HCT116 (cell line): ENCODE data around the gene WDR70. TPM values are rescaled to one million over a fixed set of nuclear protein-coding genes. Genes with fewer than 3 reads are reported as not detected.

Experiments used
- ATAC-seq: fragments of 200-7000 bp; cut with Tn5 transposase; 2 replicates; pipeline ENCODE4 v1.9.1; 2020; ENCODE audit warnings: mild to moderate bottlenecking, moderate library complexity
- BruUV-seq: library from RNA; stranded (reverse); fragments of 400-500 nt; replicated peaks from 2 replicates; lab custom pipeline; 2021; lab: Mats Ljungman, UMichigan
- CTCF ChIA-PET: fragments of 300-600 bp; sonication (Branson Sonifier 250); formaldehyde crosslinking; loops from one replicate; lab custom pipeline; 2021; ENCODE audit warnings: antibody characterized with exemption; lab: Charles Lee
- POLR2A ChIA-PET: fragments of 300-600, 350-600 bp; sonication (Branson Sonifier 250); formaldehyde crosslinking; loops from one replicate; lab custom pipeline; 2021; ENCODE audit warnings: antibody characterized with exemption; lab: Charles Lee
- RAD21 ChIA-PET, 2 experiments: fragments of 300-600 bp; sonication (Branson Sonifier 250); formaldehyde crosslinking; loops; one replicate each; lab custom pipeline; 2023; ENCODE audit warnings: low total read pairs in 2 of 2; ENCODE audit not compliant: uncharacterized antibody in 2 of 2, unreplicated experiment in 2 of 2, low non-redundant PET in 1 of 2; lab: Charles Lee
- DNase-seq: peaks from one replicate; pipeline ENCODE4 v3.0.0-alpha.2; 2010; ENCODE audit warnings: low read depth, low spot score
- H2AFZ ChIP-seq: fragments of 200-600 bp; shearing (Covaris generic), sonication (generic); 2 replicates; pipeline ENCODE4 v1.6.1; 2017; ENCODE audit warnings: low read depth, mixed run types, mixed read lengths, antibody characterized with exemption, low read length; ENCODE audit not compliant: poor library complexity, severe bottlenecking
- H3K27ac ChIP-seq: 2 replicates; pipeline ENCODE4 v1.5.1; 2012; ENCODE audit warnings: low read depth, low read length
- H3K27me3 ChIP-seq: fragments of 200-600 bp; sonication (generic); 2 replicates; pipeline ENCODE4 v1.6.1; 2016; ENCODE audit warnings: mixed run types, low read length, mixed read lengths; ENCODE audit not compliant: insufficient read depth
- H3K36me3 ChIP-seq, 2 experiments: fragments of 200-500 bp in 1 of 2; fragments of 200-600 bp in 1 of 2; sonication (Bioruptor generic) in 1 of 2; sonication (generic) in 1 of 2; 2 replicates each; pipeline versions ENCODE4 v1.5.1 to v1.6.1; 2014 to 2016; ENCODE audit warnings: low read length in 2 of 2, inconsistent platforms in 1 of 2, mixed read lengths in 1 of 2, mixed run types in 1 of 2; ENCODE audit not compliant: insufficient read depth in 2 of 2, control insufficient read depth in 1 of 2
- H3K4me1 ChIP-seq, 2 experiments: fragments of 200-600 bp in 1 of 2; sonication (generic) in 1 of 2; 2 replicates each; pipeline versions ENCODE4 v1.5.1 to v1.6.1; 2012 to 2017; ENCODE audit warnings: low read length in 2 of 2, inconsistent platforms in 1 of 2, mild to moderate bottlenecking in 1 of 2, mixed read lengths in 1 of 2, mixed run types in 1 of 2, moderate library complexity in 1 of 2; ENCODE audit not compliant: insufficient read depth in 2 of 2, control insufficient read depth in 1 of 2
- H3K4me2 ChIP-seq: fragments of 200-600 bp; sonication (generic); 2 replicates; pipeline ENCODE4 v1.6.1; 2017; ENCODE audit warnings: mixed run types, low read length, mixed read lengths
- H3K4me3 ChIP-seq, 2 experiments: fragments of 200-600 bp in 1 of 2; sonication (generic) in 1 of 2; replicated peaks in 1 of 2; 2 replicates each; pipeline ENCODE4 v1.5.1; 2011 to 2016; ENCODE audit warnings: low read length in 2 of 2, control low read depth in 1 of 2, low read depth in 1 of 2, mild to moderate bottlenecking in 1 of 2, mixed read lengths in 1 of 2, mixed run types in 1 of 2
- H3K79me2 ChIP-seq: fragments of 200-600 bp; sonication (generic); 2 replicates; pipeline ENCODE4 v1.6.1; 2017; ENCODE audit warnings: mild to moderate bottlenecking, mixed run types, low read length, moderate library complexity, mixed read lengths; ENCODE audit not compliant: insufficient read depth
- H3K9ac ChIP-seq: fragments of 200-600 bp; sonication (generic); 2 replicates; pipeline ENCODE4 v1.6.1; 2016; ENCODE audit warnings: low read length, mixed read lengths
- H3K9me2 ChIP-seq: fragments of 200-600 bp; sonication (generic), shearing (Covaris generic); 2 replicates; pipeline ENCODE4 v1.6.1; 2017; ENCODE audit warnings: mixed run types, mild to moderate bottlenecking, moderate library complexity; ENCODE audit not compliant: insufficient read depth
- H3K9me3 ChIP-seq, 2 experiments: fragments of 200-500 bp in 1 of 2; fragments of 200-600 bp in 1 of 2; sonication (Bioruptor generic) in 1 of 2; sonication (generic) in 1 of 2; 2 replicates each; pipeline ENCODE4 v1.6.1; 2014 to 2017; ENCODE audit warnings: low read length in 2 of 2, mixed read lengths in 2 of 2, inconsistent platforms in 1 of 2, low read depth in 1 of 2, mild to moderate bottlenecking in 1 of 2, mixed run types in 1 of 2, moderate library complexity in 1 of 2; ENCODE audit not compliant: control insufficient read depth in 1 of 2, insufficient read depth in 1 of 2
- H4K20me1 ChIP-seq: fragments of 200-600 bp; sonication (generic), shearing (Covaris generic); 2 replicates; pipeline ENCODE4 v1.6.1; 2017; ENCODE audit warnings: mixed run types, mild to moderate bottlenecking, moderate library complexity; ENCODE audit not compliant: insufficient read depth
- CBX3 ChIP-seq: IDR thresholded peaks from 2 replicates; pipeline ENCODE4 v1.6.1; 2012; ENCODE audit warnings: low read depth
- FOSL1 ChIP-seq: IDR thresholded peaks from 2 replicates; pipeline ENCODE4 v1.6.1; 2012; ENCODE audit warnings: low read depth
- MAX ChIP-seq: IDR thresholded peaks from 2 replicates; pipeline ENCODE4 v1.6.1; 2012
- POLR2A ChIP-seq: IDR thresholded peaks from 2 replicates; pipeline ENCODE4 v1.7.0; 2011; ENCODE audit warnings: borderline replicate concordance; ENCODE audit not compliant: insufficient read depth, insufficient read length; ENCODE audit errors: extremely low read depth
- TCF7L2 ChIP-seq: IDR thresholded peaks from 2 replicates; pipeline ENCODE4 v1.7.0; 2011; ENCODE audit warnings: borderline replicate concordance, inconsistent platforms; ENCODE audit not compliant: insufficient read depth, insufficient read length; ENCODE audit errors: extremely low read depth
- intact Hi-C: fragments of 100-400 bp; cut with micrococcal nuclease; formaldehyde crosslinking; loops from 2 replicates; pipeline ENCODE4 v1.10.0; 2022
- total RNA-seq: library from RNA; stranded (reverse); gene quantifications from one replicate; pipeline ENCODE4 v1.2.1, GENCODE V29; 2021; ENCODE audit not compliant: unreplicated experiment

Gene WDR70
- total RNA-seq, 1 experiment from 2014 or later: 31.1 TPM

GRCh38 chr5:37727238-37727637 lies 348.1 kb downstream of the WDR70 start:
- Histone ChIP-seq H3K4me3 (no peak overlapping the region), H3K4me2 (no peak overlapping the region), H3K36me3 (no peaks in the 10 kb centered on the region), H3K4me1 (peaks cover 3 to 14% of the 10 kb centered on the region in 2 experiments; a peak in 3 of 4 replicates), H3K9me2 (no peaks in the 10 kb centered on the region), H2AFZ (no peak overlapping the region), H3K9ac (no peak overlapping the region), H4K20me1 (no peaks in the 10 kb centered on the region), H3K27me3 (no peaks in the 10 kb centered on the region), H3K27ac (no peak overlapping the region), H3K79me2 (no peaks in the 10 kb centered on the region), H3K9me3 (no peaks in the 10 kb centered on the region)
- DNase-seq (no peak), ATAC-seq (no peak)
- CTCF ChIA-PET: no interaction called here
- TF ChIP-seq FOSL1: no peak
- RAD21 ChIA-PET: no interaction called here
- intact Hi-C loops: no loop called here
- BruUV-seq: no TSS peak
- POLR2A ChIA-PET: no interaction called here

GRCh38 chr5:37730896-37731455 lies 351.9 kb downstream of the WDR70 start:
- TF ChIP-seq TCF7L2 (no peak), MAX (no peak), CBX3 (no peak), POLR2A (no peak)
- no TSS peak for BruUV-seq
- ATAC-seq (no peak), DNase-seq (no peak)
- POLR2A ChIA-PET: no interaction called here
- H4K20me1 ChIP-seq: no peaks in the 10 kb centered on the region
- intact Hi-C loops: no loop called here
- H3K4me1 ChIP-seq: no peaks in the 10 kb centered on the region
- no peaks in the 10 kb centered on the region for H3K9me3 ChIP-seq
- H3K9me2 ChIP-seq: no peaks in the 10 kb centered on the region
- no peak overlapping the region for H3K27ac ChIP-seq
- H3K9ac ChIP-seq: no peak overlapping the region
- H3K79me2 ChIP-seq: no peaks in the 10 kb centered on the region
- RAD21 ChIA-PET: no interaction called here
- H3K36me3 ChIP-seq: no peaks in the 10 kb centered on the region
- H3K27me3 ChIP-seq: no peaks in the 10 kb centered on the region
- no peak overlapping the region for H2AFZ ChIP-seq
- H3K4me3 ChIP-seq: no peak overlapping the region
- CTCF ChIA-PET: no interaction called here
- H3K4me2 ChIP-seq: no peak overlapping the region
